G401 (cell line): ENCODE measurements around the gene BHLHA9. TPM values are rescaled to one million over a fixed set of nuclear protein-coding genes. Genes with fewer than 3 reads are reported as not detected.
"Not testable (repeated sequence)": the region's sequence is repeated elsewhere in the genome, so short reads cannot be mapped to it uniquely, and the experiment has no call there.

ENCODE experiments used
- DNase-seq: peaks from one replicate; pipeline ENCODE4 v3.0.0-alpha.2; 2015; ENCODE audit warnings: low spot score
- in situ Hi-C: cut with HindIII; loops from 2 replicates; pipeline ENCODE4 v1.10.0; 2016; ENCODE audit warnings: low sequenced_read_pairs, mixed read lengths
- total RNA-seq: library from RNA; depleted of rRNA; stranded (reverse); fragments of >200 nt; shearing (Covaris generic); gene quantifications from 2 replicates; pipeline ENCODE4 v1.2.3, GENCODE V29; 2014; rRNA removed

BHLHA9 gene
- total RNA-seq, 1 experiment from 2014 or later = not detected

DNA sequence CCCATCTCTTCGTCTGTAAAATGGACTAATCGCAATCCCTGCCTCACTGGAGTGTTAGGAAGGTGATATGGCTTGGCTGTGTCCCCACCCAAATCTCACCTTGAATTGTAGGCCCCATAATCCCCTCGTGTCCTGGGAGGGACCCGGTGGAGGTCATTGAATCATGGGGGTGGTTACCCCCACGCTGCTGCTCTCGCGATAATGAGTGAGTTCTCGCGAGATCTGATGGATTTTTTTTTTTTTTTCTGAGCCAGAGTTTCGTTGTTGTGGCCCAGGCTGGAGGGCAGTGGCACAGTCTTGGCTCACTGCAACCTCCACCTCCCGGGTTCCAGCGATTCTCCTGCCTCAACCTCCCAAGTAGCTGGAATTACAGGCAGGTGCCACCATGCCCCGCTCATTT lies 20.4 kb downstream of the BHLHA9 start:
- in situ Hi-C loops = no loop called here
- DNase-seq = no peak

DNA sequence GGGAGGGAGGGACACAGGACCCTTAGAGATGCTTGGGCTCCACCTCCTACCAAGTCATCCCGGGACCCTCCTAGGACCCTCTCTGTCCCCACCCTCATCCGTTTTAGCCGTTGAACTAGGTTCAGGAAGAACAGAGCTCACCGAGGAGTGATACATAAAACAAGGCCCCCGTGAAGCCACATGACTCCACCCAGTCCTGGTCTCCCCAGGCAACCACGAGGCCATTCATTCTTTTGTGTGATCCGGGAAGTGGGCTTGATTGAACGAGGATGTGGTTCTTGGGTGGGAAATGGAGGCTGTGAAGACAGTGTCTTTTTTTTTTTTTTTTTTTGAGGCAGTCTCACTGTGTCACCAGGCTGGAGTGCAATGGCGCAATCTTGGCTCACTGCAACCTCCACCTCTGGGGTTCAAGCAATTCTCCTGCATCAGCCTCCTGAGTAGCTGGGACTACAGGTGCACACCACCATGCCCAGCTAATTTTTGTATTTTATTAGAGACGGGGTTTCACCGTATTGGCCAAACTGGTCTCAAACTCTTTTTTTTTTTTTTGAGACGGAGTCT lies 24.0 kb downstream of the BHLHA9 start:
- in situ Hi-C loops = no loop called here

DNA sequence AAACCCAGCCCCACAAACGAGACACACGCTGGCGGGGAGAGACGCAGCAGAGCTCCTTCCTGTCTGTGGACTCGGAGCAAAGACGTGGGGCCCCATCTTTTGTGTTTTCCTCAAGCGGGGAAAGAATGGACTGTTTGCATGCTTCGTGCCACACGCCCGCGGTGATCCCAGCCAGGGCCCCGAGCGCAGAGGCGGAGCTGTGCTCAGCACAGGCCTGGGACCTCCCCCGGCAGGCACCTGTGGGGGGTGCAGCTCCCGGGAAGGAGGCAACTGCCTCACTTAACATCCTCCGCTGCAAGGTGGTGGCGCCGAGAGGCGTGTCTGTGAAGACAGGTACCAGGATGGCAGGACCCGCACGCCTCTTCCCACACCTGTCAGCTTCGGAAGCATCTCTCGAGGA lies 28.4 kb downstream of the BHLHA9 start:
- in situ Hi-C loops = no loop called here
- DNase-seq = no peak

More for the DNA sequence above, 24.0 kb downstream of the BHLHA9 start:
- DNase-seq = no peak

DNA sequence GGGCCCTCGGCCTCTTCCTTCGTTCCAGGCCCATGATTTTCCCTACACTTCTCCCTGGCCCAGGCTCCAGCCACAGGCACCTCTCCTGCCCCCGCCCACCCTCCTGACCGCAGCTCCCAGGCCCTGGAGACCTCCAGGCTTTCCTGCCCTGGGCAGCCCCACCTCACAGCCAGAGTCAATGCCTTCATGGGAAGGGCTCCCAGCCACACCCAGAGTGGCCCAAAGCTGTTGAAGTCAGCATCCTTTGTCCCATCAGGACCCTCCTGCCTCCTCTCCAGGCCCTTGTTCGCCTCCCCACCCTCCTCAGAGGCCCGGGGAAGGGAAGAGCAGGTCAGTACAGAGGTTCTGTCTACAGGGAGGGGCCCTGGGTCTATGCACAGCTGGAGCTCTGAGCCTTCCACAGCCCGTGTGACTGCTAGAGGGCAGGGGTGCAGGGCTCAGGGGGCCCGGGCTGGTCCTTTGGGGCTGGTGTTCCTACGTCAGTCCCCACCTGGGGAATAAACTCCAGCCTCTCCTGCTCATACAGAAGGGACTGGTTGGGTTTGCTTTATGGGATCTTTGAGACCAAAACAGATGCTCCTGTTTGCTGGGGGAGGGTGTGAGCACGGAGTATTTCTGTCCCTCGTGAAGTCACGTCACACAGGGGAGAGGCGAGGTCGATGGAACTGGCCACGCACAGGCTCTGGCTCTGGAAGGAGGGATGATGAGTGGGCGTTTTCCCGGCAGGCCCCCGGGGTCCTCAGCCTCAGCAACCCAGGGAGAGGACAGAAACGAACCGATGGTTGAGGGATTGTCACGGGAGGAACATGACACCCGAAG lies 29.5 kb downstream of the BHLHA9 start:
- no peak for DNase-seq
- in situ Hi-C loops = no loop called here

DNA sequence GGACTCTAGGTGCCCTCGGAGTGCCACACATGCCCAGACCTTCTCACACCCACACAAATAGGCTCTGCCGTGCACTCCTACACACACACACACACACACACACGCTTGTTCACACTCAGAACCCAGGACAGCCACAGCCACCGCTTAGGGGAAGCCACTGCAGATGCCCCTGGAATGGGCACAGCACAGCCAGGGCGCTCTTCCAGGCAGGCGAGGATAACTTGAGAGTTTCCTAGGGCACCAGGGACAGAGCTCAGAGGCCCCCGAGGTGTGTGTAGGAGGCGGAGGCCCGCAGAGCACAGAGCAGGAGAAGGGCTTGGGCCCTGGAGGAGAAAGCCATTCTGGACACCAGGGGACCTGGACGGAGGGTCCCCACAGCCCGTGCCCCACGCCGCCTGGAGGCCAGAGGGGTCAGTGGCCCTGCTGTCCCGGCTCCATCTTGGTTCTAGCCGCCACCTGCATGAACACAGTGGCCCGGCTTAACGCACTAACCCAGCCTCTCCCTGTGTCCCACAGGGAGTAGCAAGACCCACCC lies 30.2 kb downstream of the BHLHA9 start:
- no peak for DNase-seq
- in situ Hi-C loops = no loop called here

DNA sequence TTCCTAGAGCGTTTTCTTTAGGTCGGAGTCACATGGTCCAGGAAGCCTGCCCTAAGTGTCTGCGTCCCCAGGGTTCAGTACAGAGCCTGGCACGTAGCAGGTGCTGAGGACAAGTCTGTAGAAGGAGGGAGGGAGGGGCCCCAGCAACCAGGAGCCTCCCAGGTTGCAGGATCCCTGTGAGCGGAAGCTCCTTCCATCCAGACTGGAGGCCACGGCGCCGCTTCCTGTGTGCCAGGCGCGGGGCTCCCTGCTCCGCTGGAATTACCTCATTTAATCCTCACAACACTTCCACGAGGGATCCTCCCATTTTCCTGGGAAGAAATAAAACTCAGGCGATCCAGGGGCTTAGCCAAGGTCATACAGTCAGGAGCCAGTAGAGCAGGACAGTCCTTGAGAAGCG lies 31.3 kb downstream of the BHLHA9 start:
- no peak for DNase-seq
- in situ Hi-C loops = no loop called here

DNA sequence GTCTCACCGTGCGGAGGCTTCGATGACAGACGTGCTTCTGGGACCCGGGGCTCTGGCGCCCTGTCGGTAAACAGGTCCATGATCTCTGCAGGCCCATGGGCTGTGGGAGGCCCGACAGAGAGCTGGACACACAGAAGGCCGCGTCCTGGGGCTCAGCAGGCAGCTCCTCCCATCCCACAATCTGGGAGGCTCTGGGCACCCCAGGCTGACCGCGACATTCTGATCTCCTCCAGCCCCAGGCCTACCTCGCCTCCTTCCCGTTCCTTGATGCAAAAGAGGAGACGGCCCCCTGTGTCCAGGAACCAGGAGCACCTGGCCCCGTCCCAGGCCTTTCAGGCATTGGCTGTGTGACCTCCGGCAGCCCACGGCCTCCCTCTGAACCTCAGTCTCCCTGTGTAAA lies 32.5 kb downstream of the BHLHA9 start:
- DNase-seq = no peak
- in situ Hi-C loops = no loop called here

DNA sequence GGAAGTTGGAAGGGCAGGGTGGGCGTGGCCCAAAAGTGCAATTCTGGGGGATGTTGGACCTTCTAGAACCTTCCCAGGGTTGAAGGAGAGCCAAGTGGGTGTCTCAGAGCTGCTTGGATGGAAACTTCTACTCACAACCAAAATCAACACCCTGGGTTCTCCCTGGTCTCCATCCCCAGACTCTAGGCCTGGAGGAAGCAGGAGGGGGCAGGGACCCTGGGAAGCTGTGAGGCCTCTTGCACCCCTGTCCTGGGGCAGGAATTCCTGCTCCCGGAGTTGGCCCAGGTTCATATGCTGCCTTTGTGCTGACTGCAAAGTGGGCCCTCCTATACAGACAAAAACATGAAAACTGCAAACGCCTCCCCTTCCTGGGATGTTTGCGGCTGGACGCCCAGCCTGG lies 34.3 kb downstream of the BHLHA9 start:
- in situ Hi-C loops = no loop called here
- DNase-seq = no peak

DNA sequence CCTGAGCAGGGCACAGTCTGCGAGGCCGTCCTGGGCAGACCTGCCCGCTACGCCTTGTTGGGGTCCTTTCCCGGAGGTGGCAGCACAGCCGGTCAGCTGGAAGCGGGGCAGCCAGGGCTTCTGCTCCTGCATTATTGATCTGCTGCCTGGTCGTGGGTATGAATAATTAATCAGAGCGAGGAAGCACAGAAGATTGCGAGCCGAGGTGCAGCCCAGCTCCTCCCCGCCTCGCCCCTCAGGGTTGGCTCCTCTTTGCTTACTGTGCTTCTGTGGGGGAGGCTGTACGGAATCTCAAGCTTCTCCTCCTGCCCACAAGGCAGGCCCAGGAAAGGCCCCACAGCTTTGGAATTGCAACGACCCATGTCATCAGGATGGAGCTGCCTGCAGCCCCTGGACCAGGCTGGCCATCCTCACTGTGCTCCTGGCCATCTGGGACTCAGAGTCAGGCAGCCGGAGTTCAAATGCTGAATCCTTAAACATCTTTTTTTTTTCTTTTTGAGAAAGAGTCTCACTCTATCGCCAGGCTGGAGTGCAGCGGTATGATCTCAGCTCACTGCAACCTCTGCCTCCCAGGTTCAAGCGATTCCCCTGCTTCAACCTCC lies 34.8 kb downstream of the BHLHA9 start:
- DNase-seq = no peak
- in situ Hi-C loops = no loop called here

DNA sequence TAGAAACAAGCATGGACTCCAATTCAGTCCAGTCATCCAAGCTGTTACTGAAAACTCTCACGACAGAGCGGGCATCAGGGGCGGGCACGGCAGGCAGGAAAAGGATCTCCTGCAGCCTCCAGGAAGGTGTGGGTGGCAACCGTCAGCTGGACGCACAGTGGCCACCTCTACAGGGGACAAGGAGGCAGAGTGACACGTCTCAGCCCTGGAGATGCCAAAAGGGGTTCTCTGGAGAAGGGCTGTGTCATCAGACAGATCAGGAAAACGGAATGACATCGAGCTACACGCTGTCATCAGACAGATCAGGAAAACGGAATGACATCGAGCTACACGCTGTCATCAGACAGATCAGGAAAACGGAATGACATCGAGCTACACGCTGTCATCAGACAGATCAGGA lies 37.6 kb downstream of the BHLHA9 start:
- DNase-seq, in situ Hi-C loops: not testable (repeated sequence)

DNA sequence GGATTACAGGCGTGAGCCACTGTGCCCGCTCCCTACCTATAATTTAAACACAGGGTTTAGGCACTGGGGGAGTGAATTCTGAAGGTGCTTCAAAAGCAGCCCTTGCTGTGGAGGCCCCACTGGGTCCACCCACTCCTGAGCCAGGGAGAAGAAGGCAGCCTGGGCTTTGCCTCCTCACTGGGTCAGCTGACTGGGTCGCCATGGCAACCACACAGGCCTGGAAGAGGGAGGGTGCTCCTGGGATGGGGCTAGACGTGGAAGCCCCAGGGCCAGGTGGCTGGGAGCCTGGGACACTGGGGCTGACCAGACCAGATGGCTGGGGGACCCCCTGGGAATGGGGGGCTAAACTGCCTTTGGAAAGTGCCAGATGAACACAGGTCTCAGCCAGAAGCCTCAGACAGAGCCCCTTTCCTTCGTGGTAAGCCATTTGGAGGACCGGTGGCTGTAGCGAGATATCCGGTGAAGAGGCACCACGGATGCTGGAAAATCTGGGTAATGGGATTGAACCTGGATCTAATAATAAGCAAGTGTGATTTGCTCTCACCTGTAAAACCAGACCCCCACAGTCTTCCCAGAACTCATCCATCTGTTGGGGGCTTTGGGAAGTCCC lies 42.1 kb downstream of the BHLHA9 start:
- in situ Hi-C loops = no loop called here
- no peak for DNase-seq

DNA sequence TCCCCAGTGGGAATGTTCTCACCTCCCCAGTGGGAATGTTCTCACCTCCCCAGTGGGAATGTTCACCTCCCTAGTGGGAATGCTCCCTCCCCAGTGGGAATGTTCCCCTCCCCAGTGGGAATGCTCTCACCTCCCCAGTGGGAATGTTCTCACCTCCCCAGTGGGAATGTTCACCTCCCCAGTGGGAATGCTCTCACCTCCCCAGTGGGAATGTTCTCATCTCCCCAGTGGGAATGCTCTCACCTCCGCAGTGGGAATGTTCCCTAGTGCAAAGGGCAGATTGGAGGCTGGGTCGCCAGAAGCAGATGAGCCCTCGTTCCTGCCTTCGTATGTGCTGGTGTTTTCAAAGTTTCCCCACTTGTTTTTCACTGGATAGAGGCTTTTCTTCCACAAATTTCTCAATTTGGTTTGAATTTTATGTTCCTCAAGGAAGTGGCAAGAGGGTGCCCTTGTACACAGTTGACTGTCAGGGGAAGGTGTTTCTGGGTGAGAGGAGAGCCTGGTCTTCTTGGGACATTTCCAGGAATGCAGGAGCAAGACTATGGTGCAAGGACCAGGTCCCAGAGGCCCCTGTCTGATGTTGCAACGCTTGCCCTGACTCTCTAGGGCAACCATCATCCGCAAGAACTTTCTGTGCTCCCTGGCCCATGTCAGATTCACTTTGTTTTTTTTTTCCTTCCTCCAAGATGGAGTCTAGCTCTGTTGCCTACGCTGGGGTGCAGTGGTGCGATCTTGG lies 43.2 kb downstream of the BHLHA9 start:
- in situ Hi-C loops = no loop called here
- DNase-seq = no peak

DNA sequence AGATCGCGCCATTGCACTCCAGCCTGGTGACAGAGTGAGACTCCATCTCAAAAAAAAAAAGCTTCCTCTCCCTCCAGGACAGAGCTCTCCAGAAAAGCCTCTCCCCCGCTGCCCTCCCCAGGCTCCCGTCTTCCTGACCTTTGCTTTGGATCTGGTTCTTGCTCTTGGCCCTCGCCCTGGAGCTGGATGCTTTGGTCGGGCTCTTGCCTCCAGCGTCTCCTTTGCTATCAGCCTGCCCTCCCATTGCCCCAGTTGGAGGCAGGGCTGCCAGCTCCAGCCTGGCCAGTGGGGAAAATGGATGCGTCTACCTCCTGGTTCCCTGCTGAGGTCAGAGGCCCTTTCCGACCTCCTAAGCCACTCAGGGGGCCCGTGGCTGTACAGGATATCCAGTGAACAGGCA lies 45.2 kb downstream of the BHLHA9 start:
- no peak for DNase-seq
- in situ Hi-C loops = no loop called here

DNA sequence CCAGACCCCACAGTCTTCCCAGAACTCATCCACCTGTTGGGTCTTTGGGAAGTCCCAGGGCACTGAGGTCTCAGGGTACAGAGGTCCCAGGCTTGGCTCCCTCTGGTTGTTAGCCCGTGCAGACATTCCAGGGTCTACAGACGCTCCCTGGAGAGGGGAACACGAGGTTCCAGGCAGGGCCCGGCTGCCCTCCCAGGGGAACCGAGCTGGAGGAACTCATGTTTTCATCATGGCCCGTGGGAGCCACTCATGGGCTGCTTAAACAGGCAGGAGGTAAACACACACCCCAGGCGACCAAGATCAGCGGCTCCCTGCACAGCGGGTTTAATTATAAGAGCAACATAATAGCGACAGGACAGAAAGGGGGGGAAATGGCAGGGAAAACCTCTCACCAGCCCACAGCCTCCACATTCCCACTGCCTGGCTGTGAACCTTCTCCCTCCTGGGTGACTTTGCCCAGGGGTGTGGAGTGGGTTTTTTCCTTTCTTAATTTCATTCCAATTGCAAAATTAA lies 45.7 kb downstream of the BHLHA9 start:
- in situ Hi-C loops = no loop called here
- no peak for DNase-seq

Other genes with a start within 250 kb of the BHLHA9 start
- 118 and 128 TPM in 2 replicates for gene ABR, start 90.5 kb upstream of the BHLHA9 start, total RNA-seq
- gene TRARG1, start 9.2 kb downstream of the BHLHA9 start, total RNA-seq = 0.17 TPM in 1 of 2 replicates, not detected in the other
- gene YWHAE, start 129.8 kb downstream of the BHLHA9 start, total RNA-seq = 293 and 311 TPM in 2 replicates
- 62.8 and 92.7 TPM in 2 replicates for gene CRK, start 185.8 kb downstream of the BHLHA9 start, total RNA-seq
- 85.0 and 94.1 TPM in 2 replicates for gene MYO1C, start 222.2 kb downstream of the BHLHA9 start, total RNA-seq
- gene INPP5K, start 246.2 kb downstream of the BHLHA9 start, total RNA-seq = 13.6 and 16.4 TPM in 2 replicates